Left lung (tissue), 14 donors: ENCODE data around the gene RGS7. TPM values are rescaled to one million over a fixed set of nuclear protein-coding genes. Genes with fewer than 3 reads are reported as not detected.

Source experiments
- ATAC-seq: fragments of 200-7000 bp; cut with Tn5 transposase; one replicate; pipeline ENCODE4 v1.9.1; 2020; ENCODE audit warnings: moderate library complexity
- DNase-seq, 4 donors: peaks; one replicate each; pipeline ENCODE4 v3.0.0-alpha.2; 2013 to 2020
- H3K27ac ChIP-seq, 2 donors: fragments of 200-600 bp; sonication (generic) in 1 of 2; one replicate each; pipeline versions ENCODE4 v1.5.0 to v1.8.0; 2020 to 2021
- H3K27me3 ChIP-seq, 2 donors: fragments of 200-600 bp; sonication (generic) in 1 of 2; one replicate each; pipeline versions ENCODE4 v1.5.0 to v1.8.0; 2020 to 2021
- H3K36me3 ChIP-seq, 2 donors: fragments of 200-600 bp; sonication (generic) in 1 of 2; one replicate each; pipeline versions ENCODE4 v1.5.0 to v1.8.0; 2020 to 2021
- H3K4me1 ChIP-seq, 2 donors: fragments of 200-600 bp; one replicate each; pipeline ENCODE4 v1.8.0; 2021
- H3K4me3 ChIP-seq, 2 donors: fragments of 200-600 bp; sonication (generic) in 1 of 2; one replicate each; pipeline versions ENCODE4 v1.5.0 to v1.8.0; 2020 to 2021; ENCODE audit warnings: mild to moderate bottlenecking in 1 of 2
- H3K9me3 ChIP-seq, 2 donors: fragments of 200-600 bp; sonication (generic) in 1 of 2; one replicate each; pipeline versions ENCODE4 v1.5.0 to v1.8.0; 2020 to 2021
- CTCF ChIP-seq, 2 donors: fragments of 200-600 bp; sonication (generic) in 1 of 2; IDR thresholded peaks; one replicate each; pipeline versions ENCODE4 v1.5.0 to v1.8.0; 2021; ENCODE audit warnings: antibody characterized with exemption in 2 of 2
- intact Hi-C, 2 donors: fragments of 100-400 bp; cut with DNase I; formaldehyde crosslinking; loops; one replicate each; pipeline versions ENCODE4 v1.11.2 to v1.14.2; 2022
- long read RNA-seq, 12 donors: library from polyadenylated mRNA in 2 of 12; unstranded in 2 of 12; transcript quantifications; one replicate each; pipeline ENCODE4 v2.0.0 and lab custom pipeline, GENCODE V29; 2019 to 2026
- polyA plus RNA-seq, 6 donors: library from polyadenylated mRNA; unstranded; fragments of 120-200 nt; gene quantifications; one replicate each; pipeline ENCODE4 v1.2.1, GENCODE V29; 2013; ENCODE audit not compliant: insufficient read length in 6 of 6
- total RNA-seq, 2 donors: library from RNA; stranded (reverse); fragmentation: NEBNext Ultra II Directional; extraction: Animal tissue kit (Norgen Biotek cat#: 25700); gene quantifications; one replicate each; pipeline ENCODE4 v1.2.1, GENCODE V29; 2021
- donor health status: DM: no; HTN: yes; CAD: no.
- donor health status: DM: no; HTN: no; CAD: no.

Gene RGS7
- total RNA-seq: not detected
- polyA plus RNA-seq: under 1 TPM; 0.11 to 0.43 (median 0.30) TPM
- long read RNA-seq, donor 1: 0 reads
- long read RNA-seq, donor 2: 0 reads
- long read RNA-seq, donor 3: 0 reads
- long read RNA-seq, donor 4: 0 reads
- long read RNA-seq, donor 5: 0 reads
- long read RNA-seq, donor 6: 0 reads
- long read RNA-seq, donor 7: 0 reads
- long read RNA-seq, donor 8: 0 reads
- long read RNA-seq, donor 9: 0 reads
- long read RNA-seq, donor 10: 0 reads
- long read RNA-seq, donor 11, partial matches to known transcripts: 5 of 5 reads
- long read RNA-seq, donor 11, other reads (novel, unspliced or antisense): 0 of 5 reads
- long read RNA-seq, donor 12: 0 reads

- H3K9me3 ChIP-seq: no peaks in the 10 kb centered on the region
- H3K4me3 ChIP-seq: peak within 1 kb of the TSS; percentile 34 to 43
- peaks cover 0 to 11% of the 10 kb centered on the region in 2 donors for H3K4me1 ChIP-seq
- ATAC-seq: peak; percentile 95
- no peak within 1 kb of the TSS for H3K27ac ChIP-seq
- no peak for TF ChIP-seq CTCF (IDR thresholded peaks at IDR 0.05)
- no peaks in the 10 kb centered on the region for H3K36me3 ChIP-seq
- H3K27me3 ChIP-seq: peaks cover 14 to 58% of the 10 kb centered on the region in 2 donors
- peak; percentile 42 to 80 (median 56) for DNase-seq
- intact Hi-C loops: no loop called here
Observed at GRCh38 chr1:241356519-241357365, at the start of gene RGS7. RGS7 (minus strand) TSS chr1:241357205.

- DNase-seq: no peak
Observed at GRCh38 chr1:241406421-241406820, 49.4 kb upstream of the RGS7 start.

GRCh38 chr1:241401156-241401555, 44.2 kb upstream of the RGS7 start:
- ATAC-seq: no peak

More at GRCh38 chr1:241406421-241406820, 49.4 kb upstream of the RGS7 start:
- no peaks in the 10 kb centered on the region for H3K36me3 ChIP-seq
- H3K4me1 ChIP-seq: no peaks in the 10 kb centered on the region
- H3K27ac ChIP-seq: no peak overlapping the region
- ATAC-seq: no peak
- H3K27me3 ChIP-seq: no peaks in the 10 kb centered on the region
- no peaks in the 10 kb centered on the region for H3K9me3 ChIP-seq
- intact Hi-C loops: no loop called here
- H3K4me3 ChIP-seq: no peak overlapping the region
- no peak for TF ChIP-seq CTCF (IDR thresholded peaks at IDR 0.05)

GRCh38 chr1:241396747-241397681, 40.0 kb upstream of the RGS7 start:
- Histone ChIP-seq H3K27ac (no peak overlapping the region), H3K36me3 (no peaks in the 10 kb centered on the region), H3K4me3 (no peak overlapping the region), H3K9me3 (no peaks in the 10 kb centered on the region), H3K4me1 (no peaks in the 10 kb centered on the region), H3K27me3 (no peaks in the 10 kb centered on the region)
- ATAC-seq (no peak), DNase-seq (no peak)
- TF ChIP-seq CTCF (IDR thresholded peaks at IDR 0.05): no peak
- intact Hi-C loops: no loop called here

More at GRCh38 chr1:241401156-241401555, 44.2 kb upstream of the RGS7 start:
- no peak overlapping the region for H3K27ac ChIP-seq
- H3K9me3 ChIP-seq: no peaks in the 10 kb centered on the region
- H3K4me3 ChIP-seq: no peak overlapping the region
- no peak for TF ChIP-seq CTCF (IDR thresholded peaks at IDR 0.05)
- intact Hi-C loops: no loop called here
- no peaks in the 10 kb centered on the region for H3K27me3 ChIP-seq
- no peak for DNase-seq
- no peaks in the 10 kb centered on the region for H3K36me3 ChIP-seq
- H3K4me1 ChIP-seq: no peaks in the 10 kb centered on the region
